Measurements from ENCODE around the gene LPCAT1. TPM values are rescaled to one million over a fixed set of nuclear protein-coding genes. Genes with fewer than 3 reads are reported as not detected.

Gene LPCAT1
- total RNA-seq, 4 donors from 2014 or later: 7.7 to 44.8 (median 12.0) TPM

DNA sequence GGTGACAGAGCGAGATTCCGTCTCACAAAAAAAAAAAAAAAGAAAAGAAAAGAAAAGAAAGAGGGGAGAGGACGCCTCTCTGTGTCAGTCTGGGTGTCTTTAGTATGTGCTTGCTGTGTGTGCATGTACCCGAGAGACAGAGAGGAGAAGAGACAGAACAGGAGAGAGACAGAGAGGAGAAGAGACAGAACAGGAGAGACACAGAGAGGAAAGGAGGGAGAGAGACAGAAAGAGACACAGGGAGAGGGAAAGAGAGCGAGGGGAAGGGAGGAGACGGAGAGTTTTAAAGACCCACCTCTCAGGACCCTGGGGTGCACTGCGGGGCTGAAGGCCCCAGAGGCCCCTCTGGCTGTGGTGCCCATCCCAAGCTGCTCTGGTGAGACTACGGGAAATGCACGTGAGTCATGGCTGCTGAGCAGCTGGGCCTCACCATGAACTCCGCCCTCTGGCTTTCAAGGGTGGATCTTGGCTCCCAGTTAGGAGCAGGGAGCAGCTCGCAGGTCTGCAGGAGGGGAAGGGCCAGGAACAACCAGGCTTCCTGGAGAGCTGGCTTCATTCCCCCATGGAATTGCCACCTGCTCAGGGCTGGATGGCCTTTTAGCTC is 86.4 kb downstream of the LPCAT1 start:
- 47 to 52% methylated on average over 9 to 11 of the region's 11 CpGs for WGBS, 2 donors
- TF ChIP-seq, protein P1, sequence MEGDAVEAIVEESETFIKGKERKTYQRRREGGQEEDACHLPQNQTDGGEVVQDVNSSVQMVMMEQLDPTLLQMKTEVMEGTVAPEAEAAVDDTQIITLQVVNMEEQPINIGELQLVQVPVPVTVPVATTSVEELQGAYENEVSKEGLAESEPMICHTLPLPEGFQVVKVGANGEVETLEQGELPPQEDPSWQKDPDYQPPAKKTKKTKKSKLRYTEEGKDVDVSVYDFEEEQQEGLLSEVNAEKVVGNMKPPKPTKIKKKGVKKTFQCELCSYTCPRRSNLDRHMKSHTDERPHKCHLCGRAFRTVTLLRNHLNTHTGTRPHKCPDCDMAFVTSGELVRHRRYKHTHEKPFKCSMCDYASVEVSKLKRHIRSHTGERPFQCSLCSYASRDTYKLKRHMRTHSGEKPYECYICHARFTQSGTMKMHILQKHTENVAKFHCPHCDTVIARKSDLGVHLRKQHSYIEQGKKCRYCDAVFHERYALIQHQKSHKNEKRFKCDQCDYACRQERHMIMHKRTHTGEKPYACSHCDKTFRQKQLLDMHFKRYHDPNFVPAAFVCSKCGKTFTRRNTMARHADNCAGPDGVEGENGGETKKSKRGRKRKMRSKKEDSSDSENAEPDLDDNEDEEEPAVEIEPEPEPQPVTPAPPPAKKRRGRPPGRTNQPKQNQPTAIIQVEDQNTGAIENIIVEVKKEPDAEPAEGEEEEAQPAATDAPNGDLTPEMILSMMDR (IDR thresholded peaks at IDR 0.05): no peak
- no peak for TF ChIP-seq POLR2A (IDR thresholded peaks at IDR 0.05)
- Histone ChIP-seq H3K36me3 (no peaks in the 10 kb centered on the region), H3K9me3 (no peaks in the 10 kb centered on the region), H3K4me3 (no peak overlapping the region), H3K27ac (no peak overlapping the region), H3K4me1 (no peaks in the 10 kb centered on the region), H3K27me3 (peaks cover 0 to 58% (median under 1%) of the 10 kb centered on the region in 4 donors)
- DNase-seq: no peak
- intact Hi-C loops (cut with DNase I): no loop called here

DNA sequence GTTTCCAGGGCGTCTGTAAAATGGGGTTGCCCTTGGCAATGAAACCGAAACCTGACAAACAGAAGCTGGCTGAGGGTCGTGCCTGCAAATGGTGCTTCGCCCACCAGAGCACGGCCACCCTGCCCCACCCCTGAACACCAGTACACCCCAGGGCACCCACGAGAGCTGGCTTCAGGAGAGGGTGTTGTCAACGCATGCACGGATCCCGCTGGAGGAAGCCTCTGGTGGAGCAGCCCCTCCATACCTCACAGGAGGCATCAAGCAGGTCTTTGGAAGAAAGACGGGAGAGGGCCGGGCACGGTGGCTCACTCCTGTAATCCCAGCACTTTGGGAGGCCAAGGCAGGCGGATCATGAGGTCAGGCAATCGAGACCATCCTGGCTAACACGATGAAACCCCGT is 87.1 kb downstream of the LPCAT1 start:
- DNase-seq: no peak
- Histone ChIP-seq H3K27ac (no peak overlapping the region), H3K36me3 (no peaks in the 10 kb centered on the region), H3K4me1 (no peaks in the 10 kb centered on the region), H3K4me3 (no peak overlapping the region), H3K27me3 (peaks cover 0 to 52% (median 0%) of the 10 kb centered on the region in 4 donors), H3K9me3 (no peaks in the 10 kb centered on the region)
- TF ChIP-seq POLR2A (IDR thresholded peaks at IDR 0.05): no peak
- TF ChIP-seq, protein P1 (IDR thresholded peaks at IDR 0.05): no peak
- intact Hi-C loops (cut with DNase I): no loop called here
- WGBS, 2 donors: 81 to 100% methylated on average over 3 to 5 of the region's 16 CpGs

DNA sequence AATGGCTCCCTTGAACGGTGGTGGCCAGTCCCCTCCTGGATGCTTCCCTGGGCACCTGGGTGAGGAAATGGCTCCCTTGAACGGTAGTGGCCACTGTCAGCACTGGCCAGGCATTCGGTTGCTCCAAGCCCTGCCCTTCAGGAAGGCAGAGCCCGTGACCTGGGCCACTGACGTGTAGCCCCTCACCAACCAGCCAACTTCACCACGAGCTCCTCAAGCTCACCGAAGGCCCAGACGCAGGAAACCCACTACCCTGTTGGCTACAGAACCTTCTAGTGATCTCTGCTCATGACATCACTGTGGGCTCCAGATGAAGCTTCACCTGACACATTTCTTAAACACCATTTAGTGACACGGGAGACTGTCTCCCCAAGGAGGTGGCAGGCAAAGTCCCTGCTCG is 87.7 kb downstream of the LPCAT1 start:
- peaks cover 0 to 2% (median 0%) of the 10 kb centered on the region in 3 donors for H3K9me3 ChIP-seq
- H3K4me1 ChIP-seq: no peaks in the 10 kb centered on the region
- TF ChIP-seq, protein P1 (IDR thresholded peaks at IDR 0.05): no peak
- TF ChIP-seq POLR2A (IDR thresholded peaks at IDR 0.05): no peak
- no peaks in the 10 kb centered on the region for H3K36me3 ChIP-seq
- no peak overlapping the region for H3K27ac ChIP-seq
- H3K27me3 ChIP-seq: peaks cover 0 to 45% (median 0%) of the 10 kb centered on the region in 4 donors
- DNase-seq: no peak
- H3K4me3 ChIP-seq: no peak overlapping the region
- WGBS, 2 donors: 61 to 67% methylated on average over 2 of the region's 10 CpGs
- intact Hi-C loops (cut with DNase I): no loop called here

DNA sequence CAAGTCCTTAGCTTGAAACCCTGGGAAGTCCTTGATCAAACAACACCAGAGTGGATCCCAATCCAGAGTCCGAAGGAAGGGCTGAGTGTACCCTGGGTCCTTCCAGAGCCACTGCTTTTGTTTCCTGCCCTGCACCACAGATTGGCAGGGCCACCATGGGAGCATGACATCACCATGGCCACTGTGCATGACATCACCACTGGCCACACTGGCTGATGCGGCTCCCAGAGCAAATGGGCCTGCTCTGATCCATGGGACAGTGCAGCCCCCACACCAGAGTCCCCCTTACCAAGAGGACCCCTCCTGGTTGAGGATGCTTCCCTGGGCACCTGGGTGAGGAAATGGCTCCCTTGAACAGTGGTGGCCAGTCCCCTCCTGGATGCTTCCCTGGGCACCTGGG is 88.4 kb downstream of the LPCAT1 start:
- Histone ChIP-seq H3K9me3 (peaks cover 0 to 5% (median 0%) of the 10 kb centered on the region in 3 donors), H3K4me1 (no peaks in the 10 kb centered on the region), H3K4me3 (no peak overlapping the region), H3K36me3 (no peaks in the 10 kb centered on the region), H3K27ac (no peak overlapping the region), H3K27me3 (peaks cover 0 to 39% (median 0%) of the 10 kb centered on the region in 4 donors)
- WGBS, 2 donors: 94 to 100% methylated on average over 1 to 2 of the region's 2 CpGs
- TF ChIP-seq, protein P1 (IDR thresholded peaks at IDR 0.05): no peak
- no peak for TF ChIP-seq POLR2A (IDR thresholded peaks at IDR 0.05)
- DNase-seq: no peak
- intact Hi-C loops (cut with DNase I): no loop called here

DNA sequence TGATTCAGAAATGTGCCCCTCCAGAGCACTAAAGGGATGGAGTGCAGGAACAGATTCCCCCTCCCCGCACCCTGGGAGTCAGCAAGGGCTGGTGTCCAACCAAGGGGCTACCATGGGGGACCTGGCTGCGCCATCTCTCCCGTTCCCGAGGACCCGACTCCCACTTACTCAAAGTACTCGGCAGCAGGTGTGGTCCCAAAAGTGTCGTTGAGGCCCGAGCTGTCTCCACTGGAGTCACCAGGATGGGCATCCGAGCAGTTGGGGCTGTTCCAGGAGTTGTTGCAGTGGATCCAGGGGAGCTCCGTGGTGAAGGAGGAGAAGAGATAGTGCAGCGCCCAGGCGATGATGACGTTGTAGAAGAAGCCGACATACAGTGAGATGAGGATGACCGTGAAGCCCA is 91.5 kb downstream of the LPCAT1 start:
- H3K27me3 ChIP-seq: peaks cover 0 to 9% (median 0%) of the 10 kb centered on the region in 4 donors
- no peaks in the 10 kb centered on the region for H3K36me3 ChIP-seq
- intact Hi-C loops (cut with DNase I): no loop called here
- peaks cover 4 to 31% (median 22%) of the 10 kb centered on the region in 3 donors for H3K9me3 ChIP-seq
- no peak overlapping the region for H3K4me3 ChIP-seq
- no peaks in the 10 kb centered on the region for H3K4me1 ChIP-seq
- DNase-seq: no peak
- WGBS, 2 donors: 80 to 91% methylated on average over 8 to 9 of the region's 15 CpGs
- TF ChIP-seq, protein P1 (IDR thresholded peaks at IDR 0.05): no peak
- no peak for TF ChIP-seq POLR2A (IDR thresholded peaks at IDR 0.05)
- no peak overlapping the region for H3K27ac ChIP-seq
